OCI-LY7 (cell line): ENCODE results near the gene ZNF467.

Source experiments
- EZH2phosphoT487 ChIP-seq: fragments of 200-600 bp; sonication (generic); IDR thresholded peaks from 2 replicates; pipeline ENCODE4 v1.6.1; 2018; ENCODE audit warnings: low read depth, borderline replicate concordance, mild to moderate bottlenecking, mixed run types, antibody characterized with exemption, low read length, moderate library complexity, mixed read lengths
- TF ChIP-seq, protein P1 (sequence below): fragments of 200-600 bp; sonication (generic); conservative IDR thresholded peaks from 2 replicates; pipeline ENCODE4 v1.5.1; 2014; ENCODE audit warnings: mild to moderate bottlenecking, antibody characterized with exemption, low read length, moderate library complexity, mixed read lengths

DNA sequence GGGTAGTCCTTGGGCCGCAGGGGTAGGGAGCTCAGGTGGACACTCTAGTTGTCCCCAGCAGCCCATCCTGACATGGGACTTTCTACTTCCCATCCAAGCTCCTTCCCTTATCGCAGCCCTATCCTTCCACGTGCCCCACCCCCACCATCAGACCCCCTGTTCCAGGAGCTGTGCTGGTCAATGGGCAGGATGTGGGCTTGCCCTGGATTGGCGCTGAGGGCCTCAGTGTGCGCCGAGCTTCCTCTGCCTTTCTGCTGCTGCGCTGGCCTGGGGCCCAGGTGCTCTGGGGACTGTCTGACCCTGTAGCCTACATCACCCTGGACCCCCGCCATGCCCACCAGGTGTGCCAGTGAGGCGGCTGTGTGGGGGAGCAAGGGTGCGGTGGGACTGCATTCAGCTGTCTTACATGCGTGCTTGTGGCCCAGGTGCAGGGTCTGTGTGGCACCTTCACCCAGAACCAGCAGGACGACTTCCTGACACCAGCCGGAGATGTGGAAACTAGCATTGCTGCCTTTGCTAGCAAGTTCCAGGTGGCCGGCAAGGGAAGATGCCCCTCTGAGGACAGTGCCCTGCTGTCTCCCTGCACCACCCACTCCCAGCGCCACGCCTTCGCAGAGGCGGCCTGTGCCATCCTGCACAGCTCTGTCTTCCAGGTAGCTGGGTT, 9.4 kb upstream of the ZNF467 start:
- TF ChIP-seq, protein P1, sequence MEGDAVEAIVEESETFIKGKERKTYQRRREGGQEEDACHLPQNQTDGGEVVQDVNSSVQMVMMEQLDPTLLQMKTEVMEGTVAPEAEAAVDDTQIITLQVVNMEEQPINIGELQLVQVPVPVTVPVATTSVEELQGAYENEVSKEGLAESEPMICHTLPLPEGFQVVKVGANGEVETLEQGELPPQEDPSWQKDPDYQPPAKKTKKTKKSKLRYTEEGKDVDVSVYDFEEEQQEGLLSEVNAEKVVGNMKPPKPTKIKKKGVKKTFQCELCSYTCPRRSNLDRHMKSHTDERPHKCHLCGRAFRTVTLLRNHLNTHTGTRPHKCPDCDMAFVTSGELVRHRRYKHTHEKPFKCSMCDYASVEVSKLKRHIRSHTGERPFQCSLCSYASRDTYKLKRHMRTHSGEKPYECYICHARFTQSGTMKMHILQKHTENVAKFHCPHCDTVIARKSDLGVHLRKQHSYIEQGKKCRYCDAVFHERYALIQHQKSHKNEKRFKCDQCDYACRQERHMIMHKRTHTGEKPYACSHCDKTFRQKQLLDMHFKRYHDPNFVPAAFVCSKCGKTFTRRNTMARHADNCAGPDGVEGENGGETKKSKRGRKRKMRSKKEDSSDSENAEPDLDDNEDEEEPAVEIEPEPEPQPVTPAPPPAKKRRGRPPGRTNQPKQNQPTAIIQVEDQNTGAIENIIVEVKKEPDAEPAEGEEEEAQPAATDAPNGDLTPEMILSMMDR, result no peak
- TF ChIP-seq EZH2phosphoT487, result no peak
